Stimulated activated CD4-positive, alpha-beta T cell treated with anti-CD3 and anti-CD28 coated beads, Interleukin-1b, Interleukin-23, amount 100 ng/mL, for 1 hour (primary cell): Measurements from ENCODE around the gene TXNDC11.

ENCODE experiments used
- DNase-seq, 2 donors: peaks; one replicate each; pipeline ENCODE4 v3.0.0-alpha.2; 2020; ENCODE audit warnings: low read depth in 2 of 2

TXNDC11 gene

GRCh38 chr16:11691235-11691634 lies 51.4 kb downstream of the TXNDC11 start:
- DNase-seq: no peak

- DNase-seq: no peak
These were observed 53.4 kb downstream of the TXNDC11 start for GRCh38 chr16:11689031-11689840.

- no peak for DNase-seq
These were observed 54.2 kb downstream of the TXNDC11 start for GRCh38 chr16:11688520-11688886.

GRCh38 chr16:11687601-11688519 lies 54.8 kb downstream of the TXNDC11 start:
- DNase-seq: no peak

GRCh38 chr16:11686713-11687380 lies 55.8 kb downstream of the TXNDC11 start:
- DNase-seq: no peak

- no peak for DNase-seq
These were observed 56.6 kb downstream of the TXNDC11 start for GRCh38 chr16:11685844-11686618.

GRCh38 chr16:11684231-11685025 lies 58.2 kb downstream of the TXNDC11 start:
- DNase-seq: no peak

GRCh38 chr16:11683145-11683544 lies 59.5 kb downstream of the TXNDC11 start:
- no peak for DNase-seq

GRCh38 chr16:11682655-11683096 lies 60.0 kb downstream of the TXNDC11 start:
- DNase-seq: no peak

GRCh38 chr16:11681976-11682654 lies 60.5 kb downstream of the TXNDC11 start:
- no peak for DNase-seq

- no peak for DNase-seq
These were observed 61.1 kb downstream of the TXNDC11 start for GRCh38 chr16:11681556-11681955.

GRCh38 chr16:11679941-11680911 lies 62.4 kb downstream of the TXNDC11 start:
- no peak for DNase-seq

- no peak for DNase-seq
These were observed 63.4 kb downstream of the TXNDC11 start for GRCh38 chr16:11679250-11679649.

GRCh38 chr16:11677959-11678881 lies 64.4 kb downstream of the TXNDC11 start:
- DNase-seq: no peak

- DNase-seq: no peak
These were observed 65.2 kb downstream of the TXNDC11 start for GRCh38 chr16:11677451-11677951.

GRCh38 chr16:11676799-11677198 lies 65.9 kb downstream of the TXNDC11 start:
- DNase-seq: no peak
